BJ (cell line): ENCODE measurements around the gene DYNLT2. TPM values are rescaled to one million over a fixed set of nuclear protein-coding genes. Genes with fewer than 3 reads are reported as not detected.

Source experiments
- CTCF ChIA-PET: fragments of 350-600 bp; formaldehyde crosslinking; extraction: SDS; loops from one replicate; lab custom pipeline; 2021; ENCODE audit warnings: antibody characterized with exemption, inconsistent platforms; lab: Yijun Ruan, JAX
- POLR2A ChIA-PET: fragments of 300-600 bp; sonication (Branson Sonifier 250); formaldehyde crosslinking; extraction: SDS; loops from one replicate; lab custom pipeline; 2021; ENCODE audit warnings: antibody characterized with exemption; lab: Charles Lee
- DNase-seq: peaks from one replicate; pipeline ENCODE4 v3.0.0-alpha.2; 2011; ENCODE audit warnings: low read depth
- H3K27me3 ChIP-seq: 2 replicates; pipeline ENCODE4 v1.6.0; 2011; ENCODE audit warnings: low read length; ENCODE audit not compliant: control insufficient read depth, insufficient read depth
- H3K36me3 ChIP-seq: 2 replicates; pipeline ENCODE4 v1.5.1; 2011; ENCODE audit warnings: low read length; ENCODE audit not compliant: control insufficient read depth, insufficient read depth
- H3K4me3 ChIP-seq: 2 replicates; pipeline ENCODE4 v1.5.1; 2011; ENCODE audit warnings: low read depth, mild to moderate bottlenecking, control low read depth, low read length
- polyA plus RNA-seq: library from polyadenylated mRNA; depleted of rRNA; stranded (reverse); fragments of >200 nt; gene quantifications from 2 replicates; pipeline ENCODE4 v1.2.3, GENCODE V29; 2011
- TF ChIP-seq, protein P1 (sequence below): IDR thresholded peaks from 2 replicates; pipeline ENCODE4 v1.5.1; 2011; ENCODE audit warnings: low read depth, mild to moderate bottlenecking, control low read depth, inconsistent platforms, low read length, moderate library complexity; ENCODE audit not compliant: insufficient read depth

The DYNLT2 gene
- polyA plus RNA-seq, 1 experiment = 0.32 TPM

DNA sequence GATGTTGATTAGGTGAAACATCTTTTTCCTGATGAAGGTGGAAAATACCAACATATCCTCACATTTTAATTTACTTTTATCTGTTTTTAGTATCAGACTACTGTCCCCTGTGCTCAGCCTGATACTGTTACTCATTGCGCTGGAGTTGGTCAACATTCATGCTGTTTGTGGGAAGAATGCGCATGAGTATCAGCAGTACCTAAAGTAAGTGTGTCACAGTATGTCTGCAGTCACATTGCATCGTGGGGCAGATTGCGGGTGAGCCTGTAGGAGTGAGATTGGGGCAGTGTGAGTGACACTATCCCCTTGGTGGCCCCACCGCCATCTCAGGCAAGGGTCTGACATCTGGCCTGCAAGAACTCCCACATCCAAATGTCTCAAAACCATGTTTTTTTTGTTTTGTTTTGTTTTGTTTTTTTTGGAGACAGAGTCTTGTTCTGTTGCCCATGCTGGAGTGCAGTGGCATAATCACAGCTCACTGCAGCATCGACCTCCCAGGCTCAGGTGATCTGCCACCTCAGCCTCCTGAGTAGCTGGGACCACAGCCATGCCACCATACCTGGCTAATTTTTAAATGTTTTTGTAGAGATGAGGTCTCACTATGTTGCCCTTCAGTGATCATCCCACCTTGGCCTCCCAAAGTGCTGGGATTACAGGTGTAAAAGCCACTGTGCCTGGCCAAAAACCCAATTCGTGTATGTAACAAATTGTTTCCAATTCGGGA lies 27.9 kb upstream of the DYNLT2 start:
- CTCF ChIA-PET = interaction anchor here (1.0 to 1.1 kb wide), 2 partner anchors 11 to 737 kb away, joined by 3 to 8 read pairs; no protein-coding TSS in a partner anchor

DNA sequence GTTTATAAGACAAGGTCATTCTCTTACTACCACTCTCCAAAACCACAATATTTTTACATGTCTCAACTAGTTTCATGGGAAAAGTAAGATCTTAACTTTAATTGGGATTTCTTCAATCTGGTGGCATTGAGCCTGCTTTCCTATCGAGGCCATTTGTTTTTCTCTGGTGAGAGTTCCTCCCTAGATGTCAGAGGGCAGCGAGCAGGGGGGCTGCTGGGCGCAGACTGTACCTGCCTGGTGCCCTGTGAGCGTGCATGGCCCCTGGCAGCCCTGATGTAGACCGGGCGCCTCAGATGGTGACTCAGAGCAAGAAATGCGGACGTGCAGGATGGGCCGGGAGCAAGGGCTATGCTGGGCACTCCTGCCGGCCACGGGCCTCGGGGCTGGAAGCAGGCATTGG lies 27.3 kb upstream of the DYNLT2 start:
- ChIA-PET CTCF (no interaction called here), POLR2A (no interaction called here)
- H3K36me3 ChIP-seq = peaks cover 6% of the 10 kb centered on the region
- TF ChIP-seq, protein P1, sequence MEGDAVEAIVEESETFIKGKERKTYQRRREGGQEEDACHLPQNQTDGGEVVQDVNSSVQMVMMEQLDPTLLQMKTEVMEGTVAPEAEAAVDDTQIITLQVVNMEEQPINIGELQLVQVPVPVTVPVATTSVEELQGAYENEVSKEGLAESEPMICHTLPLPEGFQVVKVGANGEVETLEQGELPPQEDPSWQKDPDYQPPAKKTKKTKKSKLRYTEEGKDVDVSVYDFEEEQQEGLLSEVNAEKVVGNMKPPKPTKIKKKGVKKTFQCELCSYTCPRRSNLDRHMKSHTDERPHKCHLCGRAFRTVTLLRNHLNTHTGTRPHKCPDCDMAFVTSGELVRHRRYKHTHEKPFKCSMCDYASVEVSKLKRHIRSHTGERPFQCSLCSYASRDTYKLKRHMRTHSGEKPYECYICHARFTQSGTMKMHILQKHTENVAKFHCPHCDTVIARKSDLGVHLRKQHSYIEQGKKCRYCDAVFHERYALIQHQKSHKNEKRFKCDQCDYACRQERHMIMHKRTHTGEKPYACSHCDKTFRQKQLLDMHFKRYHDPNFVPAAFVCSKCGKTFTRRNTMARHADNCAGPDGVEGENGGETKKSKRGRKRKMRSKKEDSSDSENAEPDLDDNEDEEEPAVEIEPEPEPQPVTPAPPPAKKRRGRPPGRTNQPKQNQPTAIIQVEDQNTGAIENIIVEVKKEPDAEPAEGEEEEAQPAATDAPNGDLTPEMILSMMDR = no peak
- H3K4me3 ChIP-seq = no peak overlapping the region
- no peaks in the 10 kb centered on the region for H3K27me3 ChIP-seq
- no peak for DNase-seq

More for the DNA sequence above, 27.9 kb upstream of the DYNLT2 start:
- POLR2A ChIA-PET = no interaction called here
- no peak overlapping the region for H3K4me3 ChIP-seq
- H3K36me3 ChIP-seq = peaks cover 6% of the 10 kb centered on the region
- H3K27me3 ChIP-seq = no peaks in the 10 kb centered on the region
- TF ChIP-seq, protein P1 = no peak
- DNase-seq = no peak

GRCh38 chr6:169777896-169778295 lies 26.5 kb upstream of the DYNLT2 start:
- CTCF ChIA-PET = interaction anchor here (1.2 kb wide), 1 partner anchor 12 kb away, joined by 5 read pairs; no protein-coding TSS in a partner anchor
- DNase-seq = no peak
- no peaks in the 10 kb centered on the region for H3K27me3 ChIP-seq
- H3K36me3 ChIP-seq = peaks cover 6% of the 10 kb centered on the region
- POLR2A ChIA-PET = no interaction called here
- H3K4me3 ChIP-seq = no peak overlapping the region
- TF ChIP-seq, protein P1 = no peak

DNA sequence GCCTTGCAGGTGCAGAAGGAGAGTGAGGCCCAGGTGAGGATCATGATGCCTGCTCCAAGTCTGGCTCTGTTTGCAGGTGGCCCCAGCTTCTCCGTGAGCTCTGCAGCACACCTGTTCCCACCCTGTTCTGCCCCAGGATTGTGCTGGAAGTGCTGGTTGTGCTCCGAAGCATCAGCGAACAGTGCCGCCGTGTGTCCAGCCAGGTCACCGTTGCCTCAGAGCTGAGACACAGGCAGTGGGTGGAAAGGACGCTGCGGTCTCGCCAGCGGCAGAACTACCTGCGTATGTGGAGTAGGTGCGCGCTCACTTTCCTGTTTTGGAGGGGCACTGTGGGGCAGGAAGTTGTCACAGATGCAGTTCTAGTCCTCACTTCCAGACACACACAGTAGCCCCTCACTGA lies 25.0 kb upstream of the DYNLT2 start:
- ChIA-PET POLR2A (no interaction called here), CTCF (interaction anchor here (1.6 kb wide), 1 partner anchor 14 kb away, joined by 4 read pairs; no protein-coding TSS in a partner anchor)
- TF ChIP-seq, protein P1 = no peak
- H3K36me3 ChIP-seq = peaks cover 5% of the 10 kb centered on the region
- DNase-seq = no peak
- no peaks in the 10 kb centered on the region for H3K27me3 ChIP-seq
- H3K4me3 ChIP-seq = no peak overlapping the region

- ChIA-PET CTCF (interaction anchor here (1.6 kb wide), 1 partner anchor 15 kb away, joined by 4 read pairs; no protein-coding TSS in a partner anchor), POLR2A (no interaction called here)
- Histone ChIP-seq H3K36me3 (peaks cover 5% of the 10 kb centered on the region), H3K4me3 (no peak overlapping the region), H3K27me3 (no peaks in the 10 kb centered on the region)
- no peak for DNase-seq
- TF ChIP-seq, protein P1 = no peak
Measured at GRCh38 chr6:169775321-169775720, 23.9 kb upstream of the DYNLT2 start.
